H9 (cell line): ENCODE results near the gene RNF40. TPM values are rescaled to one million over a fixed set of nuclear protein-coding genes. Genes with fewer than 3 reads are reported as not detected.

Experiments
- DNase-seq: peaks from one replicate; pipeline ENCODE4 v3.0.0-alpha.2; 2017
- H2AFZ ChIP-seq: one replicate; pipeline ENCODE4 v1.6.1; 2013; ENCODE audit warnings: mild to moderate bottlenecking, low read length, control low read depth, moderate library complexity
- H2AK5ac ChIP-seq: 2 replicates; pipeline ENCODE4 v1.6.1; 2013; ENCODE audit warnings: low read length, control low read depth, mixed read lengths; ENCODE audit not compliant: insufficient read length
- H2BK120ac ChIP-seq: one replicate; pipeline ENCODE4 v1.6.1; 2013; ENCODE audit warnings: low read depth, mild to moderate bottlenecking, low read length, control low read depth, inconsistent platforms; ENCODE audit not compliant: poor library complexity, severe bottlenecking
- H2BK12ac ChIP-seq: 2 replicates; pipeline ENCODE4 v1.6.1; 2013; ENCODE audit warnings: low read length, control low read depth, mixed read lengths, low read depth; ENCODE audit not compliant: insufficient read length
- H2BK15ac ChIP-seq: 2 replicates; pipeline ENCODE4 v1.6.1; 2013; ENCODE audit warnings: low read depth, low read length, control low read depth
- H2BK20ac ChIP-seq: one replicate; pipeline ENCODE4 v1.6.1; 2013; ENCODE audit warnings: low read depth, mild to moderate bottlenecking, low read length, control low read depth, inconsistent platforms; ENCODE audit not compliant: poor library complexity, severe bottlenecking
- H2BK5ac ChIP-seq: 2 replicates; pipeline ENCODE4 v1.6.1; 2013; ENCODE audit warnings: low read length, control low read depth, mixed read lengths; ENCODE audit not compliant: insufficient read length
- H3K14ac ChIP-seq: 2 replicates; pipeline ENCODE4 v1.6.1; 2013; ENCODE audit warnings: low read length, control low read depth; ENCODE audit not compliant: insufficient read depth
- H3K18ac ChIP-seq: 2 replicates; pipeline ENCODE4 v1.6.1; 2013; ENCODE audit warnings: low read depth, mild to moderate bottlenecking, mixed read lengths, low read length, control low read depth; ENCODE audit not compliant: insufficient read length
- H3K23ac ChIP-seq: 2 replicates; pipeline ENCODE4 v1.6.1; 2013; ENCODE audit warnings: low read length, control low read depth, mixed read lengths, low read depth; ENCODE audit not compliant: insufficient read length
- H3K23me2 ChIP-seq: 2 replicates; pipeline ENCODE4 v1.6.1; 2013; ENCODE audit warnings: low read depth, mild to moderate bottlenecking, mixed read lengths, low read length, control low read depth; ENCODE audit not compliant: insufficient read length, poor library complexity, severe bottlenecking
- H3K27ac ChIP-seq: 2 replicates; pipeline ENCODE4 v1.5.1; 2013; ENCODE audit warnings: low read length, control low read depth, mixed read lengths, low read depth; ENCODE audit not compliant: insufficient read length
- H3K27me3 ChIP-seq: 2 replicates; pipeline ENCODE4 v1.6.1; 2013; ENCODE audit warnings: low read length, control low read depth, inconsistent platforms; ENCODE audit not compliant: insufficient read depth
- H3K4ac ChIP-seq: 2 replicates; pipeline ENCODE4 v1.6.1; 2013; ENCODE audit warnings: low read depth, mild to moderate bottlenecking, control low read depth, inconsistent platforms, low read length, moderate library complexity
- H3K4me1 ChIP-seq: 2 replicates; pipeline ENCODE4 v1.6.1; 2013; ENCODE audit warnings: low read length, control low read depth, inconsistent platforms; ENCODE audit not compliant: insufficient read depth
- H3K4me2 ChIP-seq: 2 replicates; pipeline ENCODE4 v1.6.1; 2013; ENCODE audit warnings: low read length, control low read depth, mixed read lengths; ENCODE audit not compliant: insufficient read length, insufficient read depth
- H3K56ac ChIP-seq: 2 replicates; pipeline ENCODE4 v1.6.1; 2013; ENCODE audit warnings: low read depth, mild to moderate bottlenecking, mixed read lengths, low read length, control low read depth; ENCODE audit not compliant: insufficient read length
- H3K79me1 ChIP-seq: 2 replicates; pipeline ENCODE4 v1.6.1; 2013; ENCODE audit warnings: low read depth, mild to moderate bottlenecking, moderate library complexity, low read length, control low read depth, inconsistent platforms; ENCODE audit not compliant: insufficient read depth, poor library complexity, severe bottlenecking
- H3K79me2 ChIP-seq: 2 replicates; pipeline ENCODE4 v1.6.1; 2013; ENCODE audit warnings: low read length, control low read depth, inconsistent platforms; ENCODE audit not compliant: insufficient read depth
- H3K9ac ChIP-seq: 2 replicates; pipeline ENCODE4 v1.6.1; 2013; ENCODE audit warnings: low read length, control low read depth, mixed read lengths; ENCODE audit not compliant: insufficient read length; ENCODE audit errors: extremely low read depth
- H3K9me3 ChIP-seq: one replicate; pipeline ENCODE4 v1.6.1; 2013; ENCODE audit warnings: low read depth, low read length, inconsistent platforms; ENCODE audit not compliant: control insufficient read depth
- H3T11ph ChIP-seq: one replicate; pipeline ENCODE4 v1.6.1; 2013; ENCODE audit warnings: mild to moderate bottlenecking, low read length, control low read depth, inconsistent platforms
- H4K20me1 ChIP-seq: one replicate; pipeline ENCODE4 v1.6.1; 2013; ENCODE audit not compliant: control insufficient read depth, insufficient read length, insufficient read depth
- H4K5ac ChIP-seq: 2 replicates; pipeline ENCODE4 v1.6.1; 2013; ENCODE audit warnings: low read depth, mild to moderate bottlenecking, mixed read lengths, low read length, control low read depth; ENCODE audit not compliant: insufficient read length
- H4K8ac ChIP-seq: replicated peaks from 2 replicates; pipeline ENCODE4 v1.6.1; 2013; ENCODE audit warnings: low read length, control low read depth, mixed read lengths, low read depth; ENCODE audit not compliant: insufficient read length
- H4K91ac ChIP-seq: 2 replicates; pipeline ENCODE4 v1.6.1; 2013; ENCODE audit warnings: low read depth, mild to moderate bottlenecking, moderate library complexity, mixed read lengths, low read length, control low read depth; ENCODE audit not compliant: insufficient read length
- H3K27ac Mint-ChIP-seq, 3 experiments: 2 replicates in 2 of 3; 3 replicates in 1 of 3; pipeline ENCODE4 v1.8.0; 2020 to 2021; ENCODE audit warnings: mixed read lengths in 3 of 3, mild to moderate bottlenecking in 1 of 3, moderate library complexity in 1 of 3
- H3K27me3 Mint-ChIP-seq: 2 replicates; pipeline ENCODE4 v1.8.0; 2021; ENCODE audit warnings: low read depth, mild to moderate bottlenecking, moderate library complexity, mixed read lengths
- H3K36me3 Mint-ChIP-seq, 3 experiments: 2 replicates in 2 of 3; 3 replicates in 1 of 3; pipeline ENCODE4 v1.8.0; 2020 to 2021; ENCODE audit warnings: low read depth in 3 of 3, mixed read lengths in 3 of 3; ENCODE audit not compliant: insufficient read depth in 1 of 3
- H3K4me1 Mint-ChIP-seq, 2 experiments: 2 replicates each; pipeline ENCODE4 v1.8.0; 2020; ENCODE audit warnings: mixed read lengths in 2 of 2
- H3K4me3 Mint-ChIP-seq, 2 experiments: 2 replicates in 1 of 2; 3 replicates in 1 of 2; pipeline ENCODE4 v1.8.0; 2020 to 2021; ENCODE audit warnings: mild to moderate bottlenecking in 2 of 2, mixed read lengths in 2 of 2, moderate library complexity in 1 of 2
- H3K9me3 Mint-ChIP-seq, 2 experiments: 2 replicates in 1 of 2; 3 replicates in 1 of 2; pipeline ENCODE4 v1.8.0; 2020; ENCODE audit warnings: mild to moderate bottlenecking in 2 of 2, mixed read lengths in 2 of 2, moderate library complexity in 1 of 2
- WGBS: extraction: QIAGEN DNeasy Blood & Tissue Kit; methylation state at CpG from one replicate; pipeline ENCODE4 v1.1.7; 2013; ENCODE audit warnings: missing lambda C conversion rate, low lambda C conversion rate, mixed read lengths; ENCODE audit not compliant: insufficient read length; ENCODE audit errors: extremely low coverage; 5-methylcytosine and 5-hydroxymethylcytosine counted together
- total RNA-seq: library from RNA; stranded (reverse); gene quantifications from 2 replicates; pipeline ENCODE4 v1.2.1, GENCODE V29; 2021
- TF ChIP-seq, protein P1 (sequence below): fragments of 200-600 bp; sonication (generic); conservative IDR thresholded peaks from 3 replicates; pipeline ENCODE4 v1.8.0; 2021; ENCODE audit warnings: antibody characterized with exemption, mild to moderate bottlenecking

Gene RNF40
- total RNA-seq, 1 experiment from 2014 or later = 103 TPM

DNA sequence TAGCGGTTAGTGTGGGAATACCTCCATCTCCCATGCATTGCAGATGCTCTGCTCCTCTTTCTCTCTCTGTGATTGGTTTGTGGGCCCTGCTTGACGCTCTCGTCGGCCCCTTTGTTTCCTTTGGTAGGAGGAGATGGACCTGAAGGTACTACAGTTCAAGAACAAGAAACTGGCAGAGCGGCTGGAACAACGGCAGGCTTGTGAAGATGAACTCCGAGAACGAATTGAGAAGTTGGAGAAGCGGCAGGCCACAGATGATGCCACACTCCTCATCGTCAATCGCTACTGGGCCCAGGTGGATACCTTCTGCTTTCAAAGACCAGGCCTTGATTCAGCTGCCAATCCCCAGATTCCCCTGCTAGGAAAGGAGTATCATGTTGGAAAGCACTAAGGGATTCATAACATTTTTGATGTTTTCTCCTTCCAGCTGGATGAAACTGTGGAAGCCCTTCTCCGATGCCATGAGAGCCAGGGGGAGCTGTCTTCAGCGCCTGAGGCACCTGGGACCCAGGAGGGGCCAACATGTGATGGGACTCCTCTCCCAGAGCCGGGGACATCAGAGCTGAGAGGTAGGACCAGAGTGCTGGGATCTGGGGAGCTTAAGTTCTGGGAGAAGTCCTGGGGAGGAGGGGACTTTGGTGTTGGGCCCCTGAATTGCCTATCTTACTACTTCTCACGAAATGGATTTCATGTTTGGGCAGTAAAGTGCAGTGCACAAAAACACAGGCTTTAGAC is 1.0 kb downstream of the RNF40 start:
- peak overlapping the region; percentile 91 to 97 for H3K4me3 Mint-ChIP-seq
- H3K4ac ChIP-seq = no peak overlapping the region
- no peak overlapping the region for H3K23ac ChIP-seq
- H3T11ph ChIP-seq = no peak overlapping the region
- no peak overlapping the region for H2BK120ac ChIP-seq
- WGBS = no CpG with 5 or more reads among the region's 15 CpGs
- no peak overlapping the region for H2BK5ac ChIP-seq
- peaks cover 17 to 18% of the 10 kb centered on the region in 2 experiments for H3K4me1 Mint-ChIP-seq
- no peak overlapping the region for H3K14ac ChIP-seq
- peaks cover 20% of the 10 kb centered on the region for H3K23me2 ChIP-seq
- H4K20me1 ChIP-seq = no peaks in the 10 kb centered on the region
- no peak overlapping the region for H4K5ac ChIP-seq
- peak overlapping the region; percentile 78 to 93 (median 82); a peak in 6 of 7 replicates for H3K27ac Mint-ChIP-seq
- TF ChIP-seq, protein P1, sequence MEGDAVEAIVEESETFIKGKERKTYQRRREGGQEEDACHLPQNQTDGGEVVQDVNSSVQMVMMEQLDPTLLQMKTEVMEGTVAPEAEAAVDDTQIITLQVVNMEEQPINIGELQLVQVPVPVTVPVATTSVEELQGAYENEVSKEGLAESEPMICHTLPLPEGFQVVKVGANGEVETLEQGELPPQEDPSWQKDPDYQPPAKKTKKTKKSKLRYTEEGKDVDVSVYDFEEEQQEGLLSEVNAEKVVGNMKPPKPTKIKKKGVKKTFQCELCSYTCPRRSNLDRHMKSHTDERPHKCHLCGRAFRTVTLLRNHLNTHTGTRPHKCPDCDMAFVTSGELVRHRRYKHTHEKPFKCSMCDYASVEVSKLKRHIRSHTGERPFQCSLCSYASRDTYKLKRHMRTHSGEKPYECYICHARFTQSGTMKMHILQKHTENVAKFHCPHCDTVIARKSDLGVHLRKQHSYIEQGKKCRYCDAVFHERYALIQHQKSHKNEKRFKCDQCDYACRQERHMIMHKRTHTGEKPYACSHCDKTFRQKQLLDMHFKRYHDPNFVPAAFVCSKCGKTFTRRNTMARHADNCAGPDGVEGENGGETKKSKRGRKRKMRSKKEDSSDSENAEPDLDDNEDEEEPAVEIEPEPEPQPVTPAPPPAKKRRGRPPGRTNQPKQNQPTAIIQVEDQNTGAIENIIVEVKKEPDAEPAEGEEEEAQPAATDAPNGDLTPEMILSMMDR = no peak
- no peak overlapping the region for H2BK20ac ChIP-seq
- no peaks in the 10 kb centered on the region for H3K27me3 Mint-ChIP-seq
- peak overlapping the region; percentile 95 for H3K4me2 ChIP-seq
- no peak overlapping the region for H4K91ac ChIP-seq
- no peak overlapping the region for H2AK5ac ChIP-seq
- no peak overlapping the region for H3K56ac ChIP-seq
- H2BK15ac ChIP-seq = no peak overlapping the region
- DNase-seq = no peak
- H3K79me1 ChIP-seq = peaks cover 6% of the 10 kb centered on the region
- H2BK12ac ChIP-seq = no peak overlapping the region
- H3K79me2 ChIP-seq = no peaks in the 10 kb centered on the region
- no peaks in the 10 kb centered on the region for H3K9me3 ChIP-seq
- H4K8ac ChIP-seq = no peak overlapping the region
- H3K27ac ChIP-seq = no peak overlapping the region
- peak overlapping the region; percentile 93 for H3K9ac ChIP-seq
- H3K27me3 ChIP-seq = no peaks in the 10 kb centered on the region
- H3K36me3 Mint-ChIP-seq = peaks cover 37 to 67% (median 55%) of the 10 kb centered on the region in 3 experiments
- no peak overlapping the region for H2AFZ ChIP-seq
- H3K18ac ChIP-seq = no peak overlapping the region
- no peaks in the 10 kb centered on the region for H3K9me3 Mint-ChIP-seq
- H3K4me1 ChIP-seq = no peaks in the 10 kb centered on the region
